PC-9 (cell line): Measurements from ENCODE around the gene ADIPOQ. TPM values are rescaled to one million over a fixed set of nuclear protein-coding genes. Genes with fewer than 3 reads are reported as not detected.
A peak's percentile ranks its signal among the peaks of the same experiment; 100 is the strongest.
"Not testable (repeated sequence)": the region's sequence is repeated elsewhere in the genome, so short reads cannot be mapped to it uniquely, and the experiment has no call there.

Experiments used
- BruUV-seq: library from RNA; stranded (reverse); fragments of 400-500 nt; replicated peaks from 2 replicates; lab custom pipeline; 2021; lab: Mats Ljungman, UMichigan
- CTCF ChIA-PET: fragments of 300-600 bp; sonication (Branson Sonifier 250); formaldehyde crosslinking; loops from one replicate; lab custom pipeline; 2022; ENCODE audit warnings: antibody characterized with exemption; lab: Charles Lee
- POLR2A ChIA-PET: fragments of 300-600 bp; sonication (Branson Sonifier 250); formaldehyde crosslinking; loops from one replicate; lab custom pipeline; 2022; ENCODE audit warnings: antibody characterized with exemption; ENCODE audit not compliant: unreplicated experiment; lab: Charles Lee
- DNase-seq, 2 experiments: peaks; one replicate each; pipeline versions ENCODE4 v3.0.0 to v3.0.0-alpha.2; 2015 to 2022; ENCODE audit warnings: mixed read lengths in 1 of 2
- H2AFZ ChIP-seq: fragments of 200-600 bp; sonication (generic); 2 replicates; pipeline ENCODE4 v1.8.1; 2017; ENCODE audit warnings: antibody characterized with exemption
- H3F3A ChIP-seq: fragments of 200-600 bp; sonication (generic); 2 replicates; pipeline ENCODE4 v1.8.1; 2017; ENCODE audit warnings: antibody characterized with exemption, mild to moderate bottlenecking, low read depth; ENCODE audit not compliant: insufficient read depth
- H3K27ac ChIP-seq: fragments of 200-600 bp; sonication (generic); 2 replicates; pipeline ENCODE4 v1.6.1; 2016; ENCODE audit warnings: mixed run types
- H3K27me3 ChIP-seq: fragments of 200-600 bp; sonication (generic); 2 replicates; pipeline ENCODE4 v1.6.1; 2016; ENCODE audit warnings: low read depth, mixed run types; ENCODE audit not compliant: insufficient read depth
- H3K36me3 ChIP-seq: fragments of 200-600 bp; sonication (generic); 2 replicates; pipeline ENCODE4 v1.6.1; 2016; ENCODE audit warnings: low read depth, mixed run types
- H3K4me1 ChIP-seq: fragments of 200-600 bp; sonication (generic); replicated peaks from 2 replicates; pipeline ENCODE4 v1.6.1; 2016; ENCODE audit warnings: mixed run types; ENCODE audit not compliant: insufficient read depth
- H3K4me2 ChIP-seq: fragments of 200-600 bp; sonication (generic); 2 replicates; pipeline ENCODE4 v1.6.1; 2017; ENCODE audit warnings: mixed run types
- H3K4me3 ChIP-seq: fragments of 200-600 bp; sonication (generic); 2 replicates; pipeline ENCODE4 v1.6.1; 2016; ENCODE audit warnings: mixed run types
- H3K79me2 ChIP-seq: fragments of 200-600 bp; sonication (generic); 2 replicates; pipeline ENCODE4 v1.6.1; 2017; ENCODE audit warnings: low read depth, mixed run types
- H3K9me2 ChIP-seq: fragments of 200-600 bp; sonication (generic); 2 replicates; pipeline ENCODE4 v1.8.1; 2017; ENCODE audit warnings: mild to moderate bottlenecking; ENCODE audit not compliant: insufficient read depth
- H3K9me3 ChIP-seq: fragments of 200-600 bp; sonication (generic); 2 replicates; pipeline ENCODE4 v1.8.1; 2016; ENCODE audit warnings: low read depth; ENCODE audit not compliant: insufficient read depth
- H4K20me1 ChIP-seq: fragments of 200-600 bp; sonication (generic); 2 replicates; pipeline ENCODE4 v1.8.1; 2017; ENCODE audit not compliant: insufficient read depth
- EZH2 ChIP-seq: fragments of 200-600 bp; sonication (generic); IDR thresholded peaks from 2 replicates; pipeline ENCODE4 v1.8.0; 2017; ENCODE audit warnings: antibody characterized with exemption, low read depth
- intact Hi-C: fragments of 100-400 bp; cut with micrococcal nuclease; formaldehyde crosslinking; loops from one replicate; pipeline ENCODE4 v1.10.0; 2022; ENCODE audit not compliant: unreplicated experiment
- total RNA-seq: library from RNA; stranded (reverse); gene quantifications from 2 replicates; pipeline ENCODE4 v1.2.3, GENCODE V29; 2021
- TF ChIP-seq, protein P1 (sequence below): fragments of 200-600 bp; sonication (generic); conservative IDR thresholded peaks from 2 replicates; pipeline ENCODE4 v1.6.1; 2017; ENCODE audit warnings: mixed run types, antibody characterized with exemption, mild to moderate bottlenecking, moderate library complexity

Gene ADIPOQ
- total RNA-seq, 1 experiment from 2014 or later = not detected

DNA sequence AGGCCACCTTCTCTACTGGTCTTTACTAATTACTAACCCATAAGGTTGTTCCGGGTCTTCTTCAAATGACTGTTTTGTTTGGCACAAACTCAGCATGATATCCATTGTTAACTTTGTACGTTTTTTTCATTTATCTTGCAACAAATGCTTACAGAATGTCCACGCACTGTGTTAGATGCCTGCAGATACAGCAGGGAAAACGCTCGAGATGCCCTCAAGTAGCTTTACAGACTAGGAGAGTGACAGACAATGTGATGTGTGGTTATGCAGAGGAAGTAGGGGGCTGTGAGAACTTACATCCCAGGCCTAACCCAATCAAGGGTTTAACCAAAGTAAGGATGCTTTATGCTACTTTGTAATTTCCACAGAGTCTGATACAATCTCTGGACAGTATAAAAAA is 35.3 kb upstream of the ADIPOQ start:
- DNase-seq = no peak
- POLR2A ChIA-PET = no interaction called here
- Histone ChIP-seq H3K27me3 (no peaks in the 10 kb centered on the region), H3K4me2 (peak overlapping the region; percentile 87), H3K4me1 (peaks cover 29% of the 10 kb centered on the region), H3F3A (peaks cover 13% of the 10 kb centered on the region), H3K9me3 (no peaks in the 10 kb centered on the region), H2AFZ (peak overlapping the region; percentile 95), H3K79me2 (peaks cover 16% of the 10 kb centered on the region), H3K4me3 (peak overlapping the region; percentile 89), H3K9me2 (no peaks in the 10 kb centered on the region), H3K36me3 (peaks cover 6% of the 10 kb centered on the region), H4K20me1 (no peaks in the 10 kb centered on the region), H3K27ac (peak overlapping the region; percentile 79)
- CTCF ChIA-PET = no interaction called here
- TF ChIP-seq, protein P1, sequence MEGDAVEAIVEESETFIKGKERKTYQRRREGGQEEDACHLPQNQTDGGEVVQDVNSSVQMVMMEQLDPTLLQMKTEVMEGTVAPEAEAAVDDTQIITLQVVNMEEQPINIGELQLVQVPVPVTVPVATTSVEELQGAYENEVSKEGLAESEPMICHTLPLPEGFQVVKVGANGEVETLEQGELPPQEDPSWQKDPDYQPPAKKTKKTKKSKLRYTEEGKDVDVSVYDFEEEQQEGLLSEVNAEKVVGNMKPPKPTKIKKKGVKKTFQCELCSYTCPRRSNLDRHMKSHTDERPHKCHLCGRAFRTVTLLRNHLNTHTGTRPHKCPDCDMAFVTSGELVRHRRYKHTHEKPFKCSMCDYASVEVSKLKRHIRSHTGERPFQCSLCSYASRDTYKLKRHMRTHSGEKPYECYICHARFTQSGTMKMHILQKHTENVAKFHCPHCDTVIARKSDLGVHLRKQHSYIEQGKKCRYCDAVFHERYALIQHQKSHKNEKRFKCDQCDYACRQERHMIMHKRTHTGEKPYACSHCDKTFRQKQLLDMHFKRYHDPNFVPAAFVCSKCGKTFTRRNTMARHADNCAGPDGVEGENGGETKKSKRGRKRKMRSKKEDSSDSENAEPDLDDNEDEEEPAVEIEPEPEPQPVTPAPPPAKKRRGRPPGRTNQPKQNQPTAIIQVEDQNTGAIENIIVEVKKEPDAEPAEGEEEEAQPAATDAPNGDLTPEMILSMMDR = no peak
- no peak for TF ChIP-seq EZH2
- intact Hi-C loops = loop anchor here (5.0 kb wide), 2 partner anchors 190 to 240 kb away; partner anchors contain the start of gene TBCCD1
- BruUV-seq = no TSS peak

DNA sequence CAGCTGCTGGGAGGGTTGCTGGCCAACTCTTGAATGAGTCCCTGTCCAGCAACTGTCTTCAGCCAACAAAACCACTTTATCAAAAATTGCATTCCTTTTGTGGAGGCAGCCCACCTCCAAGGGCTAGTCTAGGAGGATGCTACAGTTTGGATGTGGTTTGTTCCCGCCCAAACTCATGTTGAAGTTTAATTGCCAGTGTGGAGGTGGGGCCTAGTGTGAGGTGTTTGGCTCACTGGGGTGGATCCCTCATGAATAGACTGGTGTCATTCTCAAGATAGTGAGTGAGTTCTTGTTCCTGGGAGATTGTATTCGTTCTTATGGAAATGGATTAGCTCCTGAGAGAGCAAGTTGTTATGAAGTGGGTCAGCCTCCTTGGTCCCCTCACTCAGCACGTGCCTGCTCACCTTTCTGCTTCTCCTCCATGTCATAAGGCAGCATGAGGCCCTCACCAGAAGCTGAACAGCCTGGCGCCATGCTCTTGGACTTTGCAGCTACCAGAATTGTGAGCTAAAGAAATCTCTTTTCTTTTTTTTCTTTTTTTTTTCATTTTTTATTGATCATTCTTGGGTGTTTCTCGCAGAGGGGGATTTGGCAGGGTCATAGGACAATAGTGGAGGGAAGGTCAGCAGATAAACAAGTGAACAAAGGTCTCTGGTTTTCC is 32.0 kb upstream of the ADIPOQ start:
- POLR2A ChIA-PET = interaction anchor here (0.7 kb wide), 2 partner anchors 22 to 240 kb away, joined by 4 to 5 read pairs; partner anchors contain the start of gene DNAJB11
- intact Hi-C loops = no loop called here
- Histone ChIP-seq H2AFZ (no peak overlapping the region), H3K4me2 (no peak overlapping the region), H4K20me1 (no peaks in the 10 kb centered on the region), H3K9me3 (no peaks in the 10 kb centered on the region), H3K79me2 (peaks cover 7% of the 10 kb centered on the region), H3F3A (peaks cover 13% of the 10 kb centered on the region), H3K36me3 (no peaks in the 10 kb centered on the region), H3K27ac (no peak overlapping the region), H3K4me1 (peaks cover 27% of the 10 kb centered on the region), H3K27me3 (no peaks in the 10 kb centered on the region), H3K9me2 (no peaks in the 10 kb centered on the region), H3K4me3 (no peak overlapping the region)
- no TSS peak for BruUV-seq
- TF ChIP-seq, protein P1 = no peak
- TF ChIP-seq EZH2 = no peak
- CTCF ChIA-PET = no interaction called here
- DNase-seq = no peak

DNA sequence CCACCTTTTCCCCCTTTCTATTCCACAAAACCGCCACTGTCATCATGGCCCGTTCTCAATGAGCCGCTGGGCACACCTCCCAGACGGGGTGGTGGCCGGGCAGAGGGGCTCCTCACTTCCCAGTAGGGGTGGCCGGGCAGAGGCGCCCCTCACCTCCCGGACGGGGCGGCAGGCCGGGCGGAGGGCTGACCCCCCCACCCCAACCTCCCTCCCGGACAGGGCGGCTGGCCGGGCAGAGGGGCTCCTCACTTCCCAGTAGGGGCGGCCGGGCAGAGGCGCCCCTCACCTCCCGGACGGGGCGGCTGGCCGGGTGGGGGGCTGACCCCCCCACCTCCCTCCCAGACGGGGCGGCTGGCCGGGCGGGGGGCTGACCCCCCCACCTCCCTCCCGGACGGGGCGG is 31.2 kb upstream of the ADIPOQ start:
- H4K20me1 ChIP-seq, intact Hi-C loops, H3K4me3 ChIP-seq, H3K9me3 ChIP-seq, H3K9me2 ChIP-seq, H3K27me3 ChIP-seq, H2AFZ ChIP-seq, BruUV-seq, DNase-seq, POLR2A ChIA-PET, CTCF ChIA-PET, H3K4me2 ChIP-seq, H3K27ac ChIP-seq, H3K79me2 ChIP-seq, H3K36me3 ChIP-seq: not testable (repeated sequence)
- H3K4me1 ChIP-seq = peaks cover 28% of the 10 kb centered on the region
- H3F3A ChIP-seq = peaks cover 13% of the 10 kb centered on the region
